Neutrophil (primary cell): ENCODE results near the gene MED10.

Experiments used
- H3K27ac ChIP-seq: fragments of 200-600 bp; sonication (generic); 2 replicates; pipeline ENCODE4 v1.5.1; 2016; ENCODE audit warnings: mild to moderate bottlenecking, moderate library complexity
- H3K27me3 ChIP-seq: fragments of 200-600 bp; sonication (generic); 2 replicates; pipeline ENCODE4 v1.6.0; 2016; ENCODE audit warnings: mild to moderate bottlenecking
- H3K36me3 ChIP-seq: fragments of 200-600 bp; sonication (generic); 2 replicates; pipeline ENCODE4 v1.5.1; 2017
- H3K4me1 ChIP-seq, 2 experiments: fragments of 200-600 bp in 1 of 2; sonication (generic) in 1 of 2; 1 replicate in 1 of 2; 2 replicates in 1 of 2; pipeline versions ENCODE4 v1.5.1 to v1.6.1; 2013 to 2016; ENCODE audit warnings: low read depth in 1 of 2, low read length in 1 of 2, mild to moderate bottlenecking in 1 of 2, moderate library complexity in 1 of 2; ENCODE audit not compliant: control insufficient read depth in 1 of 2, insufficient read depth in 1 of 2
- H3K4me3 ChIP-seq, 2 experiments: fragments of 200-600 bp in 1 of 2; sonication (generic) in 1 of 2; 1 replicate in 1 of 2; 2 replicates in 1 of 2; pipeline ENCODE4 v1.5.1; 2013 to 2016; ENCODE audit warnings: low read depth in 1 of 2, low read length in 1 of 2, mild to moderate bottlenecking in 1 of 2, moderate library complexity in 1 of 2
- H3K9me3 ChIP-seq: fragments of 200-600 bp; sonication (generic); 2 replicates; pipeline ENCODE4 v1.5.1; 2016
- CTCF ChIP-seq: fragments of 200-600 bp; sonication (generic); IDR thresholded peaks from 2 replicates; pipeline ENCODE4 v1.5.1; 2016; ENCODE audit warnings: antibody characterized with exemption

The MED10 gene

GRCh38 chr5:6395102-6395445, 16.7 kb upstream of the MED10 start:
- no peak overlapping the region for H3K4me3 ChIP-seq
- H3K9me3 ChIP-seq, result no peaks in the 10 kb centered on the region
- H3K27ac ChIP-seq, result no peak overlapping the region
- no peaks in the 10 kb centered on the region for H3K36me3 ChIP-seq
- TF ChIP-seq CTCF, result no peak
- H3K27me3 ChIP-seq, result peaks cover 16% of the 10 kb centered on the region
- H3K4me1 ChIP-seq, result no peaks in the 10 kb centered on the region

- TF ChIP-seq CTCF, result no peak
- H3K9me3 ChIP-seq, result no peaks in the 10 kb centered on the region
- H3K4me3 ChIP-seq, result no peak overlapping the region
- H3K4me1 ChIP-seq, result no peaks in the 10 kb centered on the region
- H3K36me3 ChIP-seq, result no peaks in the 10 kb centered on the region
- H3K27me3 ChIP-seq, result peaks cover 16% of the 10 kb centered on the region
- H3K27ac ChIP-seq, result no peak overlapping the region
Measured at GRCh38 chr5:6394429-6395101, 16.2 kb upstream of the MED10 start.

GRCh38 chr5:6393596-6394194, 15.3 kb upstream of the MED10 start:
- no peak for TF ChIP-seq CTCF
- Histone ChIP-seq H3K9me3 (no peaks in the 10 kb centered on the region), H3K27ac (no peak overlapping the region), H3K4me3 (no peak overlapping the region), H3K36me3 (no peaks in the 10 kb centered on the region), H3K4me1 (no peaks in the 10 kb centered on the region), H3K27me3 (peaks cover 16% of the 10 kb centered on the region)

- Histone ChIP-seq H3K27me3 (peaks cover 16% of the 10 kb centered on the region), H3K27ac (no peak overlapping the region), H3K36me3 (no peaks in the 10 kb centered on the region), H3K9me3 (no peaks in the 10 kb centered on the region), H3K4me1 (no peaks in the 10 kb centered on the region), H3K4me3 (no peak overlapping the region)
- no peak for TF ChIP-seq CTCF
Measured at GRCh38 chr5:6392561-6392960, 14.2 kb upstream of the MED10 start.

- no peaks in the 10 kb centered on the region for H3K36me3 ChIP-seq
- H3K9me3 ChIP-seq, result no peaks in the 10 kb centered on the region
- peaks cover 23% of the 10 kb centered on the region for H3K27me3 ChIP-seq
- H3K27ac ChIP-seq, result no peak overlapping the region
- no peak overlapping the region for H3K4me3 ChIP-seq
- H3K4me1 ChIP-seq, result no peaks in the 10 kb centered on the region
- no peak for TF ChIP-seq CTCF
Measured at GRCh38 chr5:6391151-6391550, 12.8 kb upstream of the MED10 start.
